HCT116 (cell line): ENCODE results near the gene CYGB. TPM values are rescaled to one million over a fixed set of nuclear protein-coding genes. Genes with fewer than 3 reads are reported as not detected.

Experiments used
- ATAC-seq: fragments of 200-7000 bp; cut with Tn5 transposase; 2 replicates; pipeline ENCODE4 v1.9.1; 2020; ENCODE audit warnings: mild to moderate bottlenecking, moderate library complexity
- BruUV-seq: library from RNA; stranded (reverse); fragments of 400-500 nt; replicated peaks from 2 replicates; lab custom pipeline; 2021; lab: Mats Ljungman, UMichigan
- CTCF ChIA-PET: fragments of 300-600 bp; sonication (Branson Sonifier 250); formaldehyde crosslinking; loops from one replicate; lab custom pipeline; 2021; ENCODE audit warnings: antibody characterized with exemption; lab: Charles Lee
- POLR2A ChIA-PET: fragments of 300-600, 350-600 bp; sonication (Branson Sonifier 250); formaldehyde crosslinking; loops from one replicate; lab custom pipeline; 2021; ENCODE audit warnings: antibody characterized with exemption; lab: Charles Lee
- RAD21 ChIA-PET, 2 experiments: fragments of 300-600 bp; sonication (Branson Sonifier 250); formaldehyde crosslinking; loops; one replicate each; lab custom pipeline; 2023; ENCODE audit warnings: low total read pairs in 2 of 2; ENCODE audit not compliant: uncharacterized antibody in 2 of 2, unreplicated experiment in 2 of 2, low non-redundant PET in 1 of 2; lab: Charles Lee
- DNase-seq: peaks from one replicate; pipeline ENCODE4 v3.0.0-alpha.2; 2010; ENCODE audit warnings: low read depth, low spot score
- H2AFZ ChIP-seq: fragments of 200-600 bp; shearing (Covaris generic), sonication (generic); 2 replicates; pipeline ENCODE4 v1.6.1; 2017; ENCODE audit warnings: low read depth, mixed run types, mixed read lengths, antibody characterized with exemption, low read length; ENCODE audit not compliant: poor library complexity, severe bottlenecking
- H3K27ac ChIP-seq: 2 replicates; pipeline ENCODE4 v1.5.1; 2012; ENCODE audit warnings: low read depth, low read length
- H3K27me3 ChIP-seq: fragments of 200-600 bp; sonication (generic); 2 replicates; pipeline ENCODE4 v1.6.1; 2016; ENCODE audit warnings: mixed run types, low read length, mixed read lengths; ENCODE audit not compliant: insufficient read depth
- H3K36me3 ChIP-seq, 2 experiments: fragments of 200-500 bp in 1 of 2; fragments of 200-600 bp in 1 of 2; sonication (Bioruptor generic) in 1 of 2; sonication (generic) in 1 of 2; 2 replicates each; pipeline versions ENCODE4 v1.5.1 to v1.6.1; 2014 to 2016; ENCODE audit warnings: low read length in 2 of 2, inconsistent platforms in 1 of 2, mixed read lengths in 1 of 2, mixed run types in 1 of 2; ENCODE audit not compliant: insufficient read depth in 2 of 2, control insufficient read depth in 1 of 2
- H3K4me1 ChIP-seq, 2 experiments: fragments of 200-600 bp in 1 of 2; sonication (generic) in 1 of 2; 2 replicates each; pipeline versions ENCODE4 v1.5.1 to v1.6.1; 2012 to 2017; ENCODE audit warnings: low read length in 2 of 2, inconsistent platforms in 1 of 2, mild to moderate bottlenecking in 1 of 2, mixed read lengths in 1 of 2, mixed run types in 1 of 2, moderate library complexity in 1 of 2; ENCODE audit not compliant: insufficient read depth in 2 of 2, control insufficient read depth in 1 of 2
- H3K4me2 ChIP-seq: fragments of 200-600 bp; sonication (generic); 2 replicates; pipeline ENCODE4 v1.6.1; 2017; ENCODE audit warnings: mixed run types, low read length, mixed read lengths
- H3K4me3 ChIP-seq, 2 experiments: fragments of 200-600 bp in 1 of 2; sonication (generic) in 1 of 2; replicated peaks in 1 of 2; 2 replicates each; pipeline ENCODE4 v1.5.1; 2011 to 2016; ENCODE audit warnings: low read length in 2 of 2, control low read depth in 1 of 2, low read depth in 1 of 2, mild to moderate bottlenecking in 1 of 2, mixed read lengths in 1 of 2, mixed run types in 1 of 2
- H3K79me2 ChIP-seq: fragments of 200-600 bp; sonication (generic); 2 replicates; pipeline ENCODE4 v1.6.1; 2017; ENCODE audit warnings: mild to moderate bottlenecking, mixed run types, low read length, moderate library complexity, mixed read lengths; ENCODE audit not compliant: insufficient read depth
- H3K9ac ChIP-seq: fragments of 200-600 bp; sonication (generic); 2 replicates; pipeline ENCODE4 v1.6.1; 2016; ENCODE audit warnings: low read length, mixed read lengths
- H3K9me2 ChIP-seq: fragments of 200-600 bp; sonication (generic), shearing (Covaris generic); 2 replicates; pipeline ENCODE4 v1.6.1; 2017; ENCODE audit warnings: mixed run types, mild to moderate bottlenecking, moderate library complexity; ENCODE audit not compliant: insufficient read depth
- H3K9me3 ChIP-seq, 2 experiments: fragments of 200-500 bp in 1 of 2; fragments of 200-600 bp in 1 of 2; sonication (Bioruptor generic) in 1 of 2; sonication (generic) in 1 of 2; 2 replicates each; pipeline ENCODE4 v1.6.1; 2014 to 2017; ENCODE audit warnings: low read length in 2 of 2, mixed read lengths in 2 of 2, inconsistent platforms in 1 of 2, low read depth in 1 of 2, mild to moderate bottlenecking in 1 of 2, mixed run types in 1 of 2, moderate library complexity in 1 of 2; ENCODE audit not compliant: control insufficient read depth in 1 of 2, insufficient read depth in 1 of 2
- H4K20me1 ChIP-seq: fragments of 200-600 bp; sonication (generic), shearing (Covaris generic); 2 replicates; pipeline ENCODE4 v1.6.1; 2017; ENCODE audit warnings: mixed run types, mild to moderate bottlenecking, moderate library complexity; ENCODE audit not compliant: insufficient read depth
- CBX3 ChIP-seq: IDR thresholded peaks from 2 replicates; pipeline ENCODE4 v1.6.1; 2012; ENCODE audit warnings: low read depth
- POLR2AphosphoS5 ChIP-seq: IDR thresholded peaks from 2 replicates; pipeline ENCODE4 v1.6.1; 2011; ENCODE audit warnings: mild to moderate bottlenecking, low read depth, low read length, moderate library complexity
- RAD21 ChIP-seq: IDR thresholded peaks from 2 replicates; pipeline ENCODE4 v1.6.1; 2012; ENCODE audit warnings: low read depth, mild to moderate bottlenecking
- TCF7L2 ChIP-seq: IDR thresholded peaks from 2 replicates; pipeline ENCODE4 v1.7.0; 2011; ENCODE audit warnings: borderline replicate concordance, inconsistent platforms; ENCODE audit not compliant: insufficient read depth, insufficient read length; ENCODE audit errors: extremely low read depth
- intact Hi-C: fragments of 100-400 bp; cut with micrococcal nuclease; formaldehyde crosslinking; loops from 2 replicates; pipeline ENCODE4 v1.10.0; 2022
- total RNA-seq: library from RNA; stranded (reverse); gene quantifications from one replicate; pipeline ENCODE4 v1.2.1, GENCODE V29; 2021; ENCODE audit not compliant: unreplicated experiment
- TF ChIP-seq, protein P1 (sequence below): IDR thresholded peaks from 2 replicates; pipeline ENCODE4 v1.6.1; 2012; ENCODE audit warnings: low read depth

CYGB gene
- total RNA-seq, 1 experiment from 2014 or later: 0.66 TPM

GRCh38 chr17:76478097-76478496 lies 59.4 kb downstream of the CYGB start:
- 0 out of 2 replicates have a peak, but pooled peaks have one; percentile 16 for TF ChIP-seq POLR2AphosphoS5
- TF ChIP-seq, protein P1, sequence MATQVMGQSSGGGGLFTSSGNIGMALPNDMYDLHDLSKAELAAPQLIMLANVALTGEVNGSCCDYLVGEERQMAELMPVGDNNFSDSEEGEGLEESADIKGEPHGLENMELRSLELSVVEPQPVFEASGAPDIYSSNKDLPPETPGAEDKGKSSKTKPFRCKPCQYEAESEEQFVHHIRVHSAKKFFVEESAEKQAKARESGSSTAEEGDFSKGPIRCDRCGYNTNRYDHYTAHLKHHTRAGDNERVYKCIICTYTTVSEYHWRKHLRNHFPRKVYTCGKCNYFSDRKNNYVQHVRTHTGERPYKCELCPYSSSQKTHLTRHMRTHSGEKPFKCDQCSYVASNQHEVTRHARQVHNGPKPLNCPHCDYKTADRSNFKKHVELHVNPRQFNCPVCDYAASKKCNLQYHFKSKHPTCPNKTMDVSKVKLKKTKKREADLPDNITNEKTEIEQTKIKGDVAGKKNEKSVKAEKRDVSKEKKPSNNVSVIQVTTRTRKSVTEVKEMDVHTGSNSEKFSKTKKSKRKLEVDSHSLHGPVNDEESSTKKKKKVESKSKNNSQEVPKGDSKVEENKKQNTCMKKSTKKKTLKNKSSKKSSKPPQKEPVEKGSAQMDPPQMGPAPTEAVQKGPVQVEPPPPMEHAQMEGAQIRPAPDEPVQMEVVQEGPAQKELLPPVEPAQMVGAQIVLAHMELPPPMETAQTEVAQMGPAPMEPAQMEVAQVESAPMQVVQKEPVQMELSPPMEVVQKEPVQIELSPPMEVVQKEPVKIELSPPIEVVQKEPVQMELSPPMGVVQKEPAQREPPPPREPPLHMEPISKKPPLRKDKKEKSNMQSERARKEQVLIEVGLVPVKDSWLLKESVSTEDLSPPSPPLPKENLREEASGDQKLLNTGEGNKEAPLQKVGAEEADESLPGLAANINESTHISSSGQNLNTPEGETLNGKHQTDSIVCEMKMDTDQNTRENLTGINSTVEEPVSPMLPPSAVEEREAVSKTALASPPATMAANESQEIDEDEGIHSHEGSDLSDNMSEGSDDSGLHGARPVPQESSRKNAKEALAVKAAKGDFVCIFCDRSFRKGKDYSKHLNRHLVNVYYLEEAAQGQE: no peak
- Histone ChIP-seq H4K20me1 (no peaks in the 10 kb centered on the region), H3K36me3 (peaks cover 10 to 19% of the 10 kb centered on the region in 2 experiments; a peak in 2 of 4 replicates), H3K79me2 (no peaks in the 10 kb centered on the region), H3K4me3 (no peak overlapping the region), H3K4me2 (no peak overlapping the region), H3K27me3 (no peaks in the 10 kb centered on the region), H3K4me1 (no peaks in the 10 kb centered on the region; a peak in 1 of 4 replicates), H2AFZ (no peak overlapping the region), H3K27ac (no peak overlapping the region), H3K9ac (no peak overlapping the region), H3K9me2 (no peaks in the 10 kb centered on the region), H3K9me3 (no peaks in the 10 kb centered on the region)
- ChIA-PET CTCF (interaction anchor here (0.6 to 1.0 kb wide), 2 partner anchors 19 to 27 kb away, joined by 3 read pairs; no protein-coding TSS in a partner anchor), POLR2A (no interaction called here), RAD21 (no interaction called here)
- intact Hi-C loops: no loop called here
- BruUV-seq: no TSS peak
- DNase-seq: no peak
- ATAC-seq: no peak

GRCh38 chr17:76477576-76477975 lies 59.9 kb downstream of the CYGB start:
- no peaks in the 10 kb centered on the region for H3K4me1 ChIP-seq
- no TSS peak for BruUV-seq
- no peaks in the 10 kb centered on the region for H4K20me1 ChIP-seq
- RAD21 ChIA-PET: no interaction called here
- H2AFZ ChIP-seq: no peak overlapping the region
- intact Hi-C loops: no loop called here
- H3K9me2 ChIP-seq: no peaks in the 10 kb centered on the region
- H3K4me2 ChIP-seq: no peak overlapping the region
- no peak for ATAC-seq
- H3K27me3 ChIP-seq: no peaks in the 10 kb centered on the region
- no peak for DNase-seq
- peaks cover 12 to 25% of the 10 kb centered on the region in 2 experiments; a peak in 2 of 4 replicates for H3K36me3 ChIP-seq
- no peak overlapping the region for H3K27ac ChIP-seq
- H3K9ac ChIP-seq: no peak overlapping the region
- H3K9me3 ChIP-seq: no peaks in the 10 kb centered on the region
- TF ChIP-seq RAD21 (no peak), CBX3 (no peak), TCF7L2 (no peak)
- CTCF ChIA-PET: interaction anchor here (0.6 to 1.0 kb wide), 2 partner anchors 19 to 28 kb away, joined by 3 read pairs; no protein-coding TSS in a partner anchor
- H3K79me2 ChIP-seq: no peaks in the 10 kb centered on the region
- H3K4me3 ChIP-seq: no peak overlapping the region
- POLR2A ChIA-PET: interaction anchor here (0.5 kb wide), 1 partner anchor 9 kb away, joined by 3 read pairs; no protein-coding TSS in a partner anchor

Other genes with a start within 250 kb of the CYGB start
- 4.9 TPM for gene QRICH2, start 229.4 kb downstream of the CYGB start, total RNA-seq
- gene PRPSAP1, start 183.8 kb downstream of the CYGB start, total RNA-seq: 81.4 TPM
- 4.6 TPM for gene SPHK1, start 153.1 kb downstream of the CYGB start, total RNA-seq
- 59.1 TPM for gene UBE2O, start 84.6 kb downstream of the CYGB start, total RNA-seq
- gene AANAT, start 70.1 kb downstream of the CYGB start, total RNA-seq: not detected
- gene RHBDF2, start 36.3 kb downstream of the CYGB start, total RNA-seq: 61.1 TPM
- gene PRCD, start 2.3 kb upstream of the CYGB start, total RNA-seq: not detected
- 14.7 TPM for gene ST6GALNAC2, start 48.2 kb upstream of the CYGB start, total RNA-seq
- gene ST6GALNAC1, start 106.0 kb upstream of the CYGB start, total RNA-seq: not detected
- gene MXRA7, start 173.3 kb upstream of the CYGB start, total RNA-seq: 57.1 TPM
- 47.6 TPM for gene JMJD6, start 188.9 kb upstream of the CYGB start, total RNA-seq
- 57.8 TPM for gene METTL23, start 189.1 kb upstream of the CYGB start, total RNA-seq
- 422 TPM for gene SRSF2, start 199.6 kb upstream of the CYGB start, total RNA-seq
- gene MFSD11, start 200.4 kb upstream of the CYGB start, total RNA-seq: 24.9 TPM